ENCODE measurements around the gene DLK2. TPM values are rescaled to one million over a fixed set of nuclear protein-coding genes. Genes with fewer than 3 reads are reported as not detected.

The DLK2 gene
- total RNA-seq, 1 experiment from 2014 or later, result 0.81 TPM

- POLR2A ChIA-PET, result interaction anchor here (1.2 kb wide), 1 partner anchor 440 kb away, joined by 3 read pairs; the partner anchor contains the start of gene CUL7
- no peak for DNase-seq (ENCODE audit: low spot score)
- no peak for TF ChIP-seq NR2C2 (CRISPR knock-in tag; IDR thresholded peaks at IDR 0.05)
- no peak for TF ChIP-seq JAZF1 (CRISPR knock-in tag; IDR thresholded peaks at IDR 0.05)
- TF ChIP-seq ZNF671 (CRISPR knock-in tag; IDR thresholded peaks at IDR 0.05), result no peak
- TF ChIP-seq JUN (CRISPR knock-in tag; IDR thresholded peaks at IDR 0.05), result no peak
- peaks cover 6% of the 10 kb centered on the region for H3K36me3 Mint-ChIP-seq
- peaks cover 41% of the 10 kb centered on the region for H3K4me1 Mint-ChIP-seq
- H3K27me3 Mint-ChIP-seq (ENCODE audit: low read depth), result no peaks in the 10 kb centered on the region
- no peak for ATAC-seq
- CTCF ChIA-PET, result interaction anchor here (0.5 to 7.2 kb wide), 5 partner anchors 13 to 264 kb away, joined by 3 to 75 read pairs (median 8); partner anchors contain the start of genes DLK2, DNPH1 and LRRC73
- H3K4me3 Mint-ChIP-seq, result no peak overlapping the region
- peak overlapping the region; percentile 60 for H3K27ac Mint-ChIP-seq
- no peaks in the 10 kb centered on the region for H3K9me3 Mint-ChIP-seq
These were observed 38.5 kb upstream of the DLK2 start for GRCh38 chr6:43493833-43494232.

- no peak for ATAC-seq
- no peak overlapping the region for H3K4me3 Mint-ChIP-seq
- TF ChIP-seq E2F5 (CRISPR knock-in tag; IDR thresholded peaks at IDR 0.05) (no peak), NFE2L1 (CRISPR knock-in tag; IDR thresholded peaks at IDR 0.05) (no peak), ZNF232 (CRISPR knock-in tag; IDR thresholded peaks at IDR 0.05) (no peak), ZSCAN18 (CRISPR knock-in tag; IDR thresholded peaks at IDR 0.05) (no peak), TCF7 (CRISPR knock-in tag; IDR thresholded peaks at IDR 0.05; ENCODE audit: low read depth) (no peak), E2F1 (CRISPR knock-in tag; IDR thresholded peaks at IDR 0.05) (no peak), PRRX2 (CRISPR knock-in tag; IDR thresholded peaks at IDR 0.05) (no peak), JUN (CRISPR knock-in tag; IDR thresholded peaks at IDR 0.05) (no peak), FOXK1 (CRISPR knock-in tag; IDR thresholded peaks at IDR 0.05) (no peak), ZBTB43 (CRISPR knock-in tag; IDR thresholded peaks at IDR 0.05) (no peak), HMGXB4 (CRISPR knock-in tag; IDR thresholded peaks at IDR 0.05) (no peak), RORB (CRISPR knock-in tag; IDR thresholded peaks at IDR 0.05) (no peak), USF1 (CRISPR knock-in tag; IDR thresholded peaks at IDR 0.05) (no peak), TP53 (CRISPR knock-in tag; IDR thresholded peaks at IDR 0.05) (no peak), TEAD4 (CRISPR knock-in tag; IDR thresholded peaks at IDR 0.05) (no peak)
- peaks cover 41% of the 10 kb centered on the region for H3K4me1 Mint-ChIP-seq
- H3K27ac Mint-ChIP-seq, result peak overlapping the region; percentile 74; the same call in 1 of the 2 replicates
- H3K27me3 Mint-ChIP-seq (ENCODE audit: low read depth), result no peaks in the 10 kb centered on the region
- POLR2A ChIA-PET, result interaction anchor here (1.1 to 1.2 kb wide), 2 partner anchors 12 to 439 kb away, joined by 3 to 4 read pairs; partner anchors contain the start of gene CUL7
- DNase-seq (ENCODE audit: low spot score), result no peak
- peaks cover under 1% of the 10 kb centered on the region; the same call in 1 of the 2 replicates for H3K36me3 Mint-ChIP-seq
- CTCF ChIA-PET, result interaction anchor here (0.7 to 7.2 kb wide), 7 partner anchors 13 to 264 kb away, joined by 3 to 75 read pairs (median 7); partner anchors contain the start of genes DLK2, DNPH1 and LRRC73
- H3K9me3 Mint-ChIP-seq, result no peaks in the 10 kb centered on the region
These were observed 37.9 kb upstream of the DLK2 start for GRCh38 chr6:43493230-43493629.

All from WTC11 (cell line).